Measurements from ENCODE around the gene NEDD4. TPM values are rescaled to one million over a fixed set of nuclear protein-coding genes. Genes with fewer than 3 reads are reported as not detected.

Gene NEDD4
- polyA plus RNA-seq, 1 of the 3 experiments (the other 2 are of a cell fraction): 12.9 TPM

- peak; percentile 86 for TF ChIP-seq CHD2 (IDR thresholded peaks at IDR 0.05; ENCODE audit: low read length, partially characterized antibody)
- peak; percentile 41; the same call in 1 of the 2 replicates for TF ChIP-seq PBX3 (IDR thresholded peaks at IDR 0.05)
- TF ChIP-seq TEAD4 (IDR thresholded peaks at IDR 0.05; ENCODE audit: borderline replicate concordance, insufficient read depth): no peak
- TF ChIP-seq NRF1 (IDR thresholded peaks at IDR 0.05; ENCODE audit: low read depth, low read length): no peak
- peak; percentile 29; the same call in 1 of the 2 replicates for TF ChIP-seq FOXJ3 (CRISPR knock-in tag; IDR thresholded peaks at IDR 0.05)
- no peak; the same call in 1 of the 2 replicates for TF ChIP-seq RAD21 (IDR thresholded peaks at IDR 0.05; ENCODE audit: low read length)
- TF ChIP-seq JUND (IDR thresholded peaks at IDR 0.05): no peak
- TF ChIP-seq REST (IDR thresholded peaks at IDR 0.05; ENCODE audit: low read depth, low read length): no peak
- TF ChIP-seq MAX (IDR thresholded peaks at IDR 0.05; ENCODE audit: low read depth): no peak
- TF ChIP-seq IRF3 (IDR thresholded peaks at IDR 0.05; ENCODE audit: low read depth, low read length): no peak
- TF ChIP-seq MXI1 (IDR thresholded peaks at IDR 0.05; ENCODE audit: low read depth, low read length): peak; percentile 46; the same call in 1 of the 2 replicates
- TF ChIP-seq TCF12 (IDR thresholded peaks at IDR 0.05): peak; percentile 81
- TF ChIP-seq USF1 (IDR thresholded peaks at IDR 0.05; ENCODE audit: borderline replicate concordance, low read depth): no peak
- peak; percentile 91 for TF ChIP-seq RCOR1 (IDR thresholded peaks at IDR 0.05; ENCODE audit: low read length)
- TF ChIP-seq ELF1 (IDR thresholded peaks at IDR 0.05): no peak
- no peak for TF ChIP-seq MEF2A (IDR thresholded peaks at IDR 0.05; ENCODE audit: borderline replicate concordance, low read depth)
- TF ChIP-seq FOXM1 (IDR thresholded peaks at IDR 0.05; ENCODE audit: low read depth): no peak
Observed at GRCh38 chr15:55782901-55783300, 210.5 kb downstream of the NEDD4 start (continued).
